Mammary epithelial cell (primary cell): ENCODE data around the gene LUZP2.

ENCODE experiments used
- CTCF ChIP-seq, 2 donors: IDR thresholded peaks in 1 of 2; conservative IDR thresholded peaks in 1 of 2; 2 replicates each; pipeline ENCODE4 v1.5.1; 2011 to 2012; ENCODE audit warnings: inconsistent platforms in 2 of 2, low read length in 2 of 2, mild to moderate bottlenecking in 2 of 2, control low read depth in 1 of 2, low read depth in 1 of 2; ENCODE audit not compliant: insufficient read depth in 1 of 2; ENCODE audit errors: extremely low read depth in 1 of 2
- EZH2 ChIP-seq: IDR thresholded peaks from 2 replicates; pipeline ENCODE4 v1.6.1; 2012; ENCODE audit warnings: low read length, inconsistent platforms, borderline replicate concordance

- TF ChIP-seq CTCF (conservative IDR thresholded peaks at IDR 0.05 in 1 of 2, IDR thresholded peaks at IDR 0.05 in 1 of 2; ENCODE audit: extremely low read depth in 1 of 2, insufficient read depth in 1 of 2, low read depth in 1 of 2, low read length in 2 of 2) (no peak), EZH2 (no peak)
Measured at GRCh38 chr11:24470431-24470830, 26.4 kb upstream of the LUZP2 start.
